Measurements from ENCODE around the gene MSMO1. TPM values are rescaled to one million over a fixed set of nuclear protein-coding genes. Genes with fewer than 3 reads are reported as not detected.

MSMO1 gene
- total and polyA plus RNA-seq, 10 of the 15 experiments (the other 5 are each of a cell fraction or from before 2014, with no cell fraction given): 63.6 to 168 (median 105) TPM

GRCh38 chr4:165368114-165368513 lies 40.6 kb downstream of the MSMO1 start:
- Histone ChIP-seq H3K79me2 (ENCODE audit: control insufficient read depth, insufficient read depth, low read length) (no peaks in the 10 kb centered on the region), H3K27me3 (replicated peaks in 1 of 2; ENCODE audit: control insufficient read depth in 2 of 2, insufficient read depth in 2 of 2, low read length in 1 of 2) (no peaks in the 10 kb centered on the region), H2AFZ (ENCODE audit: control insufficient read depth, low read depth, low read length) (no peak overlapping the region), H3K36me3 (ENCODE audit: control insufficient read depth in 2 of 2, insufficient read depth in 2 of 2, low read length in 1 of 2) (no peaks in the 10 kb centered on the region), H3K4me3 (no peak overlapping the region), H3K4me1 (ENCODE audit: control insufficient read depth, insufficient read depth, low read length) (no peaks in the 10 kb centered on the region), H3K27ac (ENCODE audit: control insufficient read depth, insufficient read depth) (no peak overlapping the region), H3K9me3 (replicated peaks; ENCODE audit: control insufficient read depth, insufficient read depth, low read length) (no peaks in the 10 kb centered on the region), H3K4me2 (ENCODE audit: control insufficient read depth, insufficient read depth) (no peak overlapping the region), H3K9ac (ENCODE audit: control insufficient read depth, insufficient read depth, low read length) (no peak overlapping the region), H4K20me1 (ENCODE audit: control insufficient read depth, insufficient read depth) (no peaks in the 10 kb centered on the region)
- ATAC-seq (no peak), DNase-seq (ENCODE audit: low read depth, low spot score) (no peak), FAIRE-seq (no peak)
- in situ Hi-C loops (cut with MboI) (no loop called here), intact Hi-C loops (cut with micrococcal nuclease; ENCODE audit: unreplicated experiment) (no loop called here)
- BruUV-seq (replicated peaks): no TSS peak
- POLR2A ChIA-PET: no interaction called here
- no peak for TF ChIP-seq TARDBP (IDR thresholded peaks at IDR 0.05; ENCODE audit: borderline replicate concordance)
- no peak for TF ChIP-seq ZZZ3 (IDR thresholded peaks at IDR 0.05; ENCODE audit: control insufficient read depth, insufficient read length, low read depth)
- no peak for TF ChIP-seq SKIL (IDR thresholded peaks at IDR 0.05; ENCODE audit: low read depth, poor library complexity, severe bottlenecking)
- no peak for TF ChIP-seq RELA (IDR thresholded peaks at IDR 0.05; ENCODE audit: borderline replicate concordance, partially characterized antibody)
- no peak for TF ChIP-seq LARP7 (IDR thresholded peaks at IDR 0.05)
- no peak for TF ChIP-seq ATF7 (IDR thresholded peaks at IDR 0.05; ENCODE audit: low read depth)
- TF ChIP-seq TCF12 (IDR thresholded peaks at IDR 0.05; ENCODE audit: low read depth, low read length): no peak
- no peak for TF ChIP-seq ATF3 (IDR thresholded peaks at IDR 0.05; ENCODE audit: borderline replicate concordance, extremely low read depth, low read depth, low read length)
- TF ChIP-seq PML (IDR thresholded peaks at IDR 0.05; ENCODE audit: low read length): no peak
- TF ChIP-seq CHD4 (IDR thresholded peaks at IDR 0.05): no peak
- TF ChIP-seq CEBPB (IDR thresholded peaks at IDR 0.05; ENCODE audit: borderline replicate concordance in 1 of 2, low read depth in 2 of 2, low read length in 2 of 2): no peak
- TF ChIP-seq BMI1 (IDR thresholded peaks at IDR 0.05; ENCODE audit: borderline replicate concordance): no peak
- no peak for TF ChIP-seq CHD1 (IDR thresholded peaks at IDR 0.05; ENCODE audit: low read depth, low read length)
- SMC1A ChIA-PET (ENCODE audit: uncharacterized antibody, unreplicated experiment): no interaction called here
- RAD21 ChIA-PET (ENCODE audit: unreplicated experiment): no interaction called here
- CTCF ChIA-PET: interaction anchor here (0.7 kb wide), 1 partner anchor 12 kb away, joined by 3 read pairs; no protein-coding TSS in a partner anchor
- WGBS (ENCODE audit: insufficient coverage, insufficient replicate concordance, low lambda C conversion rate, missing lambda C conversion rate): 100% methylated on average over 1 of the region's 1 CpG

All from GM12878 (cell line).